T-cell (primary cell): ENCODE measurements around the gene WDR6. TPM values are rescaled to one million over a fixed set of nuclear protein-coding genes. Genes with fewer than 3 reads are reported as not detected.

Experiments
- ATAC-seq, 4 experiments: fragments of 200-7000 bp in 3 of 4; fragments of 150-1000 bp in 1 of 4; cut with Tn5 transposase; replicated peaks in 1 of 4; 1 replicate in 3 of 4; 2 replicates in 1 of 4; pipeline ENCODE4 v1.10.0; 2021; ENCODE audit warnings: moderate library complexity in 3 of 4, mild to moderate bottlenecking in 2 of 4, moderate number of reproducible peaks in 1 of 4
- CTCF ChIA-PET, 2 donors: fragments of 300-600 bp; sonication (Branson Sonifier 250); formaldehyde crosslinking; loops; one replicate each; lab custom pipeline; 2022; ENCODE audit warnings: antibody characterized with exemption in 2 of 2; lab: Charles Lee
- POLR2A ChIA-PET, 2 donors: fragments of 300-600 bp; sonication (Branson Sonifier 250); formaldehyde crosslinking; loops; one replicate each; lab custom pipeline; 2022; ENCODE audit warnings: antibody characterized with exemption in 2 of 2; lab: Charles Lee
- DNase-seq, 35 experiments: peaks; one replicate each; pipeline versions ENCODE4 v3.0.0 to v3.0.0-alpha.2; 2013 to 2023
- H3K27ac ChIP-seq: one replicate; pipeline ENCODE4 v1.5.1; 2013; ENCODE audit warnings: low read length
- H3K27me3 ChIP-seq, 2 experiments: replicated peaks in 1 of 2; 1 replicate in 1 of 2; 2 replicates in 1 of 2; pipeline versions ENCODE4 v1.6.1 to v1.7.0; 2013; ENCODE audit warnings: low read length in 1 of 2, mixed read lengths in 1 of 2; ENCODE audit not compliant: control insufficient read depth in 2 of 2, insufficient read depth in 2 of 2; ENCODE audit errors: extremely low read depth in 1 of 2
- H3K36me3 ChIP-seq, 2 donors: 1 replicate in 1 of 2; 2 replicates in 1 of 2; pipeline versions ENCODE4 v1.6.1 to v1.7.0; 2013; ENCODE audit warnings: low read length in 1 of 2; ENCODE audit not compliant: control insufficient read depth in 2 of 2, insufficient read depth in 1 of 2; ENCODE audit errors: extremely low read depth in 1 of 2
- H3K4me1 ChIP-seq, 2 experiments: 1 replicate in 1 of 2; 2 replicates in 1 of 2; pipeline versions ENCODE4 v1.6.1 to v1.7.0; 2013; ENCODE audit warnings: low read length in 2 of 2, mixed read lengths in 1 of 2; ENCODE audit not compliant: insufficient read depth in 2 of 2, control insufficient read depth in 1 of 2; ENCODE audit errors: extremely low read depth in 1 of 2
- H3K4me3 ChIP-seq, 2 donors: 1 replicate in 1 of 2; 2 replicates in 1 of 2; pipeline versions ENCODE4 v1.5.1 to v1.7.0; 2013; ENCODE audit warnings: mild to moderate bottlenecking in 2 of 2, low read length in 1 of 2, moderate library complexity in 1 of 2; ENCODE audit not compliant: control insufficient read depth in 1 of 2; ENCODE audit errors: extremely low read depth in 1 of 2
- H3K9me3 ChIP-seq: 2 replicates; pipeline ENCODE4 v1.7.0; 2013
- H3K27ac Mint-ChIP-seq, 2 donors: one replicate each; pipeline ENCODE4 v1.8.0; 2020 to 2021; ENCODE audit warnings: mild to moderate bottlenecking in 2 of 2, mixed read lengths in 2 of 2
- H3K27me3 Mint-ChIP-seq, 2 donors: one replicate each; pipeline ENCODE4 v1.8.0; 2021 to 2022; ENCODE audit warnings: mixed read lengths in 2 of 2
- H3K36me3 Mint-ChIP-seq: one replicate; pipeline ENCODE4 v1.8.0; 2021; ENCODE audit warnings: mixed read lengths
- H3K4me1 Mint-ChIP-seq, 3 donors: one replicate each; pipeline ENCODE4 v1.8.0; 2020 to 2022; ENCODE audit warnings: mixed read lengths in 3 of 3, mild to moderate bottlenecking in 1 of 3
- H3K4me3 Mint-ChIP-seq, 3 donors: one replicate each; pipeline ENCODE4 v1.8.0; 2020 to 2022; ENCODE audit warnings: mild to moderate bottlenecking in 3 of 3, mixed read lengths in 3 of 3, moderate library complexity in 3 of 3
- H3K9me3 Mint-ChIP-seq, 3 donors: one replicate each; pipeline ENCODE4 v1.8.0; 2020 to 2022; ENCODE audit warnings: mixed read lengths in 3 of 3
- WGBS: methylation state at CpG from one replicate; pipeline ENCODE4 v1.1.5; 2013; ENCODE audit warnings: missing lambda C conversion rate; ENCODE audit not compliant: insufficient coverage; 5-methylcytosine and 5-hydroxymethylcytosine counted together
- total RNA-seq, 35 experiments: library from RNA in 6 of 35; stranded (reverse) in 6 of 35; fragments of 120-200 nt in 1 of 35; gene quantifications; one replicate each; pipeline versions ENCODE4 v1.2.1 to v1.2.4 and lab custom pipeline; 2013 to 2026

Gene WDR6
- total RNA-seq, 5 donors from 2014 or later (not counting 1 experiment from before 2014, with no cell fraction given) = 204 to 300 (median 293) TPM

DNA sequence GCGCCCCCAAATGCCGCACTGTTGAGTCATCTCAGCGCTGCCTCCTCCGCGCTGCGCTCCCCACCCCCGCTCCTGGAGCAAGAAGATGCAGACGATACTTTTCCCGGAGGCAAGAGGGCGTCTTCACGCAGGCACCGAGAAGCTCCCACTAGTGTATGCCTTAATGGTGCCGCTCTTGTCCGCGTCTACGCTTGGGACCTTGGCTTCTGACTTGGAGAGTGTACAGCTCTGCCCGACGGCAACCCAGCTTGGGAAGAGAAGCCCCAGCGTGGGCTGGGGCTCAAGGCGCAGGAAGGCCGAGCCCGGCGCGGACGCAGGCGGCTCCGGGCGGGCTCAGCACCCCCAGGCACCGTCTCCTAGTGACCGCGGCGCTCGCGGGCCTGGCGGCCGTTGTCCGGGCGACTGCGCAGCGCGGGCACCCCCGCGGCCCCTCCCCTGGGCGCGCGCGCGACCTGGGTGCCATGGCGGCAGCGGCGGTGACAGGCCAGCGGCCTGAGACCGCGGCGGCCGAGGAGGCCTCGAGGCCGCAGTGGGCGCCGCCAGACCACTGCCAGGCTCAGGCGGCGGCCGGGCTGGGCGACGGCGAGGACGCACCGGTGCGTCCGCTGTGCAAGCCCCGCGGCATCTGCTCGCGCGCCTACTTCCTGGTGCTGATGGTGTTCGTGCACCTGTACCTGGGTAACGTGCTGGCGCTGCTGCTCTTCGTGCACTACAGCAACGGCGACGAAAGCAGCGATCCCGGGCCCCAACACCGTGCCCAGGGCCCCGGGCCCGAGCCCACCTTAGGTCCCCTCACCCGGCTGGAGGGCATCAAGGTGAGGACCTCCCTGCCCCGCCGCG lies 17.2 kb upstream of the WDR6 start, which contains the start of gene P4HTM:
Gene P4HTM, plus strand, starts transcription at position 446 of the 840 bp plus-strand sequence. Its CDS starts 16 bp downstream, at position 462.
- peaks cover 6% of the 10 kb centered on the region for H3K36me3 Mint-ChIP-seq
- CTCF ChIA-PET = interaction anchor here in 1 of 2 donors (1.1 to 3.4 kb wide), 3 partner anchors 17 to 104 kb away, joined by 5 to 64 read pairs (median 28); partner anchors contain the start of genes NDUFAF3, QRICH1 and WDR6
- peaks cover 46 to 51% (median 47%) of the 10 kb centered on the region in 3 donors for H3K4me1 Mint-ChIP-seq
- H3K27ac ChIP-seq = peak within 1 kb of the TSS; percentile 67
- peak; percentile 61 to 76 (median 74) for ATAC-seq
- peaks cover 6 to 11% of the 10 kb centered on the region in 2 donors for H3K36me3 ChIP-seq
- no peaks in the 10 kb centered on the region for H3K27me3 ChIP-seq
- no peaks in the 10 kb centered on the region for H3K27me3 Mint-ChIP-seq
- H3K27ac Mint-ChIP-seq = peak within 1 kb of the TSS; percentile 92 to 93
- H3K4me3 Mint-ChIP-seq = peak within 1 kb of the TSS; percentile 89 to 95 (median 93)
- DNase-seq = peak; percentile 26 to 84 (median 51)
- H3K9me3 ChIP-seq = no peaks in the 10 kb centered on the region
- WGBS = under 1% methylated on average over 91 of the region's 91 CpGs
- no peaks in the 10 kb centered on the region for H3K9me3 Mint-ChIP-seq
- peak within 1 kb of the TSS; percentile 88 to 94 for H3K4me3 ChIP-seq
- POLR2A ChIA-PET = interaction anchor here in 1 of 2 donors (0.6 kb wide), 1 partner anchor 22 kb away, joined by 3 read pairs; no protein-coding TSS in a partner anchor
- peaks cover 8 to 39% of the 10 kb centered on the region in 2 experiments for H3K4me1 ChIP-seq

DNA sequence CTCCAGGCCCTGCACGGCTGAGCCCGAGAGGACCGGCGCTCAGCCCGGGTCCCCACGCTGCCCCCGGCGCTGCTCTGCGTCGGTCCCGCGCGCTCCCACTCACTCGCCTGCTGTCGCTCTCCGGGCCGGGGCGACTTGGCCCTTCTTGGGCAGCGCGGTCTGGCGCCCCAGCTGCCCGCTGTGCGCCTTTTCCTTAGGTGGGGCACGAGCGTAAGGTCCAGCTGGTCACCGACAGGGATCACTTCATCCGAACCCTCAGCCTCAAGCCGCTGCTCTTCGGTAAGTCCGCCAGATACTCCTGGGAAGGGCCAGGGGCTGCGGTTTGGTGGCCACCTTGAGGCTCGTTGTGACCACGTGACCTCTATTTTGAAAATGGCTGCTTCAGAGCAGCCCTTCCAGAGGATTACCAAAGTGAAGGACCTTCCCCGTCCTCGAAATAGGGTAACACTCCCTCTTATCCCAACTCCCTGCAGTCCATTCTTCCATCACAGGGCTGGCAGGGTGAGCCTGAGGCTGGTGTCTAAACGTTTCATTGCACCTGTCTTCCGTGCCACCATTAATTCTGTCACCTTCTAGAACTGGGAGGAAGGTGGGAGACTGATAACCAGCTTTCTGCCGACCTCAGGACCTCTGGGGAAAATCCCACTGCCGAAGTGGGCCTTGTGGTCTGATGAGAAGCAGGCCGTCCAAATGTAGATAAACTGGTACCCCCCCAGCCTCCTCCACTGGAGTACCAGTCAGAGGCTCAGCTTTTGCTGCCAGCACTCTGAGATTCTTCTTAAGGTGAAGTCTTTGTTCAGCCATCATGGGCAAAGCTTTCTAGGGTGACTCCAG lies 16.3 kb upstream of the WDR6 start:
- Mint-ChIP-seq H3K4me1 (peaks cover 47 to 53% (median 49%) of the 10 kb centered on the region in 3 donors), H3K27ac (peak overlapping the region; percentile 92 to 93), H3K36me3 (peaks cover 9% of the 10 kb centered on the region), H3K9me3 (no peaks in the 10 kb centered on the region), H3K4me3 (peak overlapping the region; percentile 89 to 93 (median 92)), H3K27me3 (no peaks in the 10 kb centered on the region)
- under 1% methylated on average over 36 of the region's 40 CpGs for WGBS
- Histone ChIP-seq H3K27me3 (no peaks in the 10 kb centered on the region), H3K4me3 (peak overlapping the region; percentile 88 to 94), H3K36me3 (peaks cover 3 to 8% of the 10 kb centered on the region in 2 donors), H3K27ac (peak overlapping the region; percentile 64), H3K4me1 (peaks cover 8 to 39% of the 10 kb centered on the region in 2 experiments), H3K9me3 (no peaks in the 10 kb centered on the region)
- CTCF ChIA-PET = interaction anchor here (1.2 to 1.9 kb wide), 4 partner anchors 16 to 30 kb away, joined by 4 to 10 read pairs (median 5); partner anchors contain the start of gene WDR6 (in 1 of the 2)
- ATAC-seq (peak; percentile 23 to 34 (median 28)), DNase-seq (peak in 5 of 35 experiments; percentile 6 to 56 (median 26))
- POLR2A ChIA-PET = interaction anchor here (0.6 to 2.1 kb wide), 4 partner anchors 16 to 29 kb away, joined by 3 to 11 read pairs (median 5); partner anchors contain the start of gene WDR6 (in 2 of the 2)

DNA sequence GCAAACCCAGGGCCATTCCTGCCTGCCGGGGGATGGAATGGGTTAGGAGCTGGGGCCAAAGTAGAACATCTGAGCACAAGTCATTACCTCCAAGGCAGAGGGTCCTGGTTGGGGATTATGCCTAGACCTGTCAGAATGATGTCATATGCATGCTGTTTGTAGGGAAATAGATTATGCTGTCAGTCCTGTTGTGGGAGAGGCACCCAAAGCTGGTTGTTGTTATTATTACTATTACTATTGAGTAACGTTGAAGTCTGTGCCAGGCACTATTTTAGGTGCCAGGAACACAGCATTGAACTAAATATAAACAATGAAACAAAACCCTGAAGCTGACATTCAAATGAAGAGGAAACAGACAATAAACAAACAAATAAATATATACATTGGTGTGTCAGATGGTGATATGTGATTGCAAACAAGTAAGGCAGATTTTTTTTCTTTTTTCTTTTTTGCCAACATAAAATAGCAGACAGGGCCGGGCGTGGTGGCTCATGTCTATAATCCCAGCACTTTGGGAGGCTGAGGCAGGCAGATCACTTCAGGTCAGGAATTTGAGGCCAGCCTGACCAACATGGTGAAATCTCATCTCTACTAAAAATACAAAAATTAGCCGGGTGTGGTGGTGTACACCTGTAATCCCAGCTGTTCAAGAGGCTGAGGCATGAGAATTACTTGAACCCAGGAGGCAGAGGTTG lies 15.2 kb upstream of the WDR6 start:
- Histone ChIP-seq H3K36me3 (peaks cover 4 to 8% of the 10 kb centered on the region in 2 donors), H3K27me3 (no peaks in the 10 kb centered on the region), H3K4me3 (no peak overlapping the region), H3K27ac (no peak overlapping the region), H3K9me3 (no peaks in the 10 kb centered on the region), H3K4me1 (peaks cover 8 to 39% of the 10 kb centered on the region in 2 experiments)
- ATAC-seq (no peak), DNase-seq (no peak)
- H3K9me3 Mint-ChIP-seq = no peaks in the 10 kb centered on the region
- H3K36me3 Mint-ChIP-seq = peaks cover 9% of the 10 kb centered on the region
- CTCF ChIA-PET = interaction anchor here (0.6 to 1.9 kb wide), 5 partner anchors 15 to 1284 kb away, joined by 4 to 10 read pairs (median 5); partner anchors contain the start of gene WDR6 (in 1 of the 2)
- H3K27ac Mint-ChIP-seq = peak overlapping the region; percentile 92 to 93
- H3K4me3 Mint-ChIP-seq = peak overlapping the region; percentile 89 to 93 (median 92)
- peaks cover 47 to 49% (median 49%) of the 10 kb centered on the region in 3 donors for H3K4me1 Mint-ChIP-seq
- POLR2A ChIA-PET = interaction anchor here (0.6 to 2.1 kb wide), 3 partner anchors 15 to 314 kb away, joined by 3 to 7 read pairs (median 4); partner anchors contain the start of gene WDR6 (in 2 of the 2)
- H3K27me3 Mint-ChIP-seq = no peaks in the 10 kb centered on the region
- WGBS = 86% methylated on average over 1 of the region's 5 CpGs

DNA sequence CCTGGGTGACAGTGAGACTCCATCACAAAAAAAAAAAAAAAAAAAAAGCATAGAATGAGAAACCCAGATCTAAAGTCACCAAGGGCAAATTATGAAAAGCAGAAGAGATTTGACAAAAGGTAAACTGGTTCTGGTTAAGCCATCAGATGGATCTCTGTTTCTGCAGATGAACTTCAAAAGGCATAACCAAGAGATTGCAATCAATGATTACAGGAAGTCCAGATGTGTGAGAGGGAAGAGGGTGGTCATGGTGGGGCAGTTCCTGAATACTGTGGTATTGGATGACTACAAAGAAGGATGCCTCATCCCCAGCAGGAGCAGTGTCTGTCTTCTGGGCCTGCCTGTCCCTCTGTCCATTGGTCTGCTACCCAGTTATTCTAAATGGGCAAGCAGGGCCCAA lies 13.4 kb upstream of the WDR6 start:
- DNase-seq = no peak
- no peak overlapping the region for H3K4me3 Mint-ChIP-seq
- CTCF ChIA-PET = interaction anchor here in 1 of 2 donors (0.7 kb wide), 1 partner anchor 13 kb away, joined by 4 read pairs; the partner anchor contains the start of gene WDR6
- H3K27ac Mint-ChIP-seq = no peak overlapping the region
- H3K9me3 Mint-ChIP-seq = no peaks in the 10 kb centered on the region
- POLR2A ChIA-PET = interaction anchor here in 1 of 2 donors (0.6 kb wide), 1 partner anchor 37 kb away, joined by 9 read pairs; no protein-coding TSS in a partner anchor
- Histone ChIP-seq H3K4me1 (peaks cover 8 to 24% of the 10 kb centered on the region in 2 experiments), H3K4me3 (no peak overlapping the region), H3K27me3 (no peaks in the 10 kb centered on the region), H3K36me3 (peaks cover 4 to 10% of the 10 kb centered on the region in 2 donors), H3K27ac (no peak overlapping the region), H3K9me3 (no peaks in the 10 kb centered on the region)
- peaks cover 9% of the 10 kb centered on the region for H3K36me3 Mint-ChIP-seq
- H3K4me1 Mint-ChIP-seq = peaks cover 37 to 42% (median 40%) of the 10 kb centered on the region in 3 donors
- no peak for ATAC-seq
- H3K27me3 Mint-ChIP-seq = no peaks in the 10 kb centered on the region

DNA sequence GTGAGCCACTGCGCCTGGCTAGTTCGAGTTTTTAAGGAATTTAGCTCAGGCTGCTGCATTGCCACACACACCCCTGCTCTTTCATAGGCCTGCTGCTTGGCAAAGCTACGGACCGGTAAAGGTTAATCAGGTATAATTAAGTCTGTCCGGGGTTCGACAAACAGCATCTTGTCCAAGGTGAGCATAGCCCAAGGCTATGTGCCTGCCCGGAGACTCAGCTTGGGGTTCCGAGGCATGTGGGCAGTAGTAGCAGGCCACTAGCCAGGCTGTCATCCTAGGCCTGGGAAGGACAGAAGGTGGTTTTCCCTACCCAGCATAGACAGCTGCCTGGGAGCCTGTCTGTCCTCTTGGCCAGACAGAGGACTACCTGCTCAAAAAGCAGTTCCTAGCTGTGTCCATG lies 10.6 kb upstream of the WDR6 start:
- Histone ChIP-seq H3K27me3 (no peaks in the 10 kb centered on the region), H3K4me1 (peaks cover 0 to 2% of the 10 kb centered on the region in 2 experiments), H3K9me3 (no peaks in the 10 kb centered on the region), H3K36me3 (peaks cover 4 to 10% of the 10 kb centered on the region in 2 donors), H3K4me3 (no peak overlapping the region), H3K27ac (no peak overlapping the region)
- H3K27ac Mint-ChIP-seq = no peak overlapping the region
- H3K27me3 Mint-ChIP-seq = no peaks in the 10 kb centered on the region
- H3K4me3 Mint-ChIP-seq = no peak overlapping the region
- no peak for ATAC-seq
- no peak for DNase-seq
- H3K4me1 Mint-ChIP-seq = peaks cover 17 to 24% (median 22%) of the 10 kb centered on the region in 3 donors
- CTCF ChIA-PET = interaction anchor here in 1 of 2 donors (0.7 kb wide), 1 partner anchor 421 kb away, joined by 5 read pairs; no protein-coding TSS in a partner anchor
- WGBS = 95% methylated on average over 8 of the region's 8 CpGs
- POLR2A ChIA-PET = interaction anchor here in 1 of 2 donors (0.6 kb wide), 1 partner anchor 1766 kb away, joined by 3 read pairs; no protein-coding TSS in a partner anchor
- H3K9me3 Mint-ChIP-seq = no peaks in the 10 kb centered on the region
- H3K36me3 Mint-ChIP-seq = peaks cover 9% of the 10 kb centered on the region
